H1 (cell line): ENCODE measurements around the gene SLC16A5. TPM values are rescaled to one million over a fixed set of nuclear protein-coding genes. Genes with fewer than 3 reads are reported as not detected.
A peak's percentile ranks its signal among the peaks of the same experiment; 100 is the strongest.
"Not testable (repeated sequence)": the region's sequence is repeated elsewhere in the genome, so short reads cannot be mapped to it uniquely, and the experiment has no call there.

Source experiments
- CTCF ChIA-PET: fragments of 300-600 bp; sonication (Branson Sonifier 250); formaldehyde crosslinking; loops from one replicate; lab custom pipeline; 2021; ENCODE audit not compliant: partially characterized antibody; lab: Charles Lee
- POLR2A ChIA-PET: fragments of 300-600 bp; sonication (Branson Sonifier 250); formaldehyde crosslinking; loops from one replicate; lab custom pipeline; 2021; ENCODE audit warnings: inconsistent platforms; ENCODE audit not compliant: partially characterized antibody; lab: Charles Lee
- DNase-seq, 2 experiments: peaks; one replicate each; pipeline versions ENCODE4 v3.0.0 to v3.0.0-alpha.2; 2010 to 2022; ENCODE audit warnings: low spot score in 2 of 2, low read depth in 1 of 2, mixed read lengths in 1 of 2
- FAIRE-seq: peaks from 2 replicates; lab custom pipeline; 2011; peaks lifted over from hg19 to GRCh38; lab: Jason Lieb, UNC
- H2AFZ ChIP-seq: 2 replicates; pipeline ENCODE4 v1.8.1; 2012; ENCODE audit warnings: low read length, inconsistent platforms
- H2AK5ac ChIP-seq: 2 replicates; pipeline ENCODE4 v1.6.1; 2013; ENCODE audit warnings: low read depth, low read length
- H2BK120ac ChIP-seq: replicated peaks from 2 replicates; pipeline ENCODE3; 2013; ENCODE audit warnings: low read depth, low read length, inconsistent platforms
- H2BK12ac ChIP-seq: 2 replicates; pipeline ENCODE4 v1.6.1; 2013; ENCODE audit warnings: low read depth, low read length
- H2BK15ac ChIP-seq: 2 replicates; pipeline ENCODE4 v1.6.1; 2013; ENCODE audit warnings: low read length
- H2BK20ac ChIP-seq: 2 replicates; pipeline ENCODE4 v1.6.1; 2013; ENCODE audit warnings: low read length
- H2BK5ac ChIP-seq: 2 replicates; pipeline ENCODE4 v1.6.1; 2013; ENCODE audit warnings: low read depth, low read length
- H3K14ac ChIP-seq: 2 replicates; pipeline ENCODE4 v1.6.1; 2013; ENCODE audit warnings: inconsistent platforms; ENCODE audit not compliant: insufficient read length
- H3K18ac ChIP-seq: 2 replicates; pipeline ENCODE4 v1.6.1; 2013; ENCODE audit warnings: low read length; ENCODE audit errors: extremely low read depth
- H3K23ac ChIP-seq: 2 replicates; pipeline ENCODE4 v1.6.1; 2013; ENCODE audit warnings: inconsistent platforms; ENCODE audit not compliant: insufficient read length
- H3K23me2 ChIP-seq: 2 replicates; pipeline ENCODE4 v1.6.1; 2013; ENCODE audit warnings: low read depth, low read length
- H3K27ac ChIP-seq: 2 replicates; pipeline ENCODE4 v1.6.1; 2011; ENCODE audit warnings: low read depth, low read length, inconsistent platforms
- H3K27me3 ChIP-seq, 4 experiments: replicated peaks in 1 of 4; 1 replicate in 1 of 4; 2 replicates in 3 of 4; pipeline versions ENCODE4 v1.6.1 to v1.8.1; 2011 to 2013; ENCODE audit warnings: low read length in 3 of 4, mild to moderate bottlenecking in 3 of 4, inconsistent platforms in 2 of 4, mixed read lengths in 2 of 4, moderate library complexity in 1 of 4; ENCODE audit not compliant: control insufficient read depth in 3 of 4, insufficient read depth in 3 of 4; ENCODE audit errors: extremely low read depth in 1 of 4
- H3K36me3 ChIP-seq, 4 experiments: 2 replicates each; pipeline versions ENCODE4 v1.6.1 to v1.8.1; 2011 to 2013; ENCODE audit warnings: mild to moderate bottlenecking in 4 of 4, low read length in 3 of 4, moderate library complexity in 2 of 4, control low read depth in 1 of 4, inconsistent platforms in 1 of 4; ENCODE audit not compliant: insufficient read depth in 4 of 4, control insufficient read depth in 2 of 4
- H3K4ac ChIP-seq: replicated peaks from 2 replicates; pipeline ENCODE3; 2013; ENCODE audit warnings: low read length, low read depth, mixed read lengths, inconsistent platforms; ENCODE audit not compliant: insufficient read length
- H3K4me1 ChIP-seq, 4 experiments: replicated peaks in 1 of 4; 1 replicate in 1 of 4; 2 replicates in 3 of 4; pipeline versions ENCODE4 v1.6.1 to v1.8.1; 2011 to 2013; ENCODE audit warnings: low read length in 3 of 4, inconsistent platforms in 2 of 4, mixed read lengths in 1 of 4; ENCODE audit not compliant: insufficient read depth in 4 of 4, control insufficient read depth in 3 of 4
- H3K4me2 ChIP-seq, 2 experiments: 2 replicates each; pipeline versions ENCODE4 v1.6.1 to v1.8.1; 2011 to 2013; ENCODE audit warnings: low read depth in 2 of 2, low read length in 2 of 2, control low read depth in 1 of 2, inconsistent platforms in 1 of 2, mild to moderate bottlenecking in 1 of 2; ENCODE audit not compliant: insufficient read depth in 1 of 2
- H3K4me3 ChIP-seq, 4 experiments: fragments of 200-600, 300-600 bp in 1 of 4; sonication (generic), shearing (Covaris generic), sonication (Bioruptor Twin) in 1 of 4; 2 replicates each; pipeline versions ENCODE4 v1.5.1 to v1.8.1; 2011 to 2016; ENCODE audit warnings: low read length in 4 of 4, low read depth in 3 of 4, control low read depth in 2 of 4, inconsistent platforms in 2 of 4, mild to moderate bottlenecking in 2 of 4, mixed read lengths in 1 of 4, moderate library complexity in 1 of 4; ENCODE audit not compliant: insufficient read depth in 2 of 4; ENCODE audit errors: extremely low read depth in 1 of 4
- H3K56ac ChIP-seq: replicated peaks from 2 replicates; pipeline ENCODE3; 2013; ENCODE audit warnings: low read depth, mild to moderate bottlenecking, mixed read lengths, low read length, inconsistent platforms; ENCODE audit not compliant: insufficient read length
- H3K79me1 ChIP-seq: 2 replicates; pipeline ENCODE4 v1.6.1; 2013; ENCODE audit warnings: low read depth, low read length, control low read depth
- H3K79me2 ChIP-seq, 2 experiments: 2 replicates each; pipeline versions ENCODE4 v1.6.1 to v1.8.1; 2012 to 2013; ENCODE audit warnings: low read length in 2 of 2, mild to moderate bottlenecking in 2 of 2, inconsistent platforms in 1 of 2; ENCODE audit not compliant: insufficient read depth in 2 of 2, control insufficient read depth in 1 of 2
- H3K9ac ChIP-seq, 4 experiments: replicated peaks in 1 of 4; 1 replicate in 1 of 4; 2 replicates in 3 of 4; pipeline versions ENCODE4 v1.6.1 to v1.8.1; 2011 to 2013; ENCODE audit warnings: low read depth in 3 of 4, low read length in 3 of 4, control low read depth in 2 of 4, mild to moderate bottlenecking in 2 of 4, moderate library complexity in 2 of 4, inconsistent platforms in 1 of 4; ENCODE audit errors: extremely low read depth in 1 of 4
- H3K9me3 ChIP-seq, 2 experiments: 2 replicates each; pipeline versions ENCODE4 v1.6.1 to v1.8.1; 2012 to 2013; ENCODE audit warnings: mild to moderate bottlenecking in 2 of 2, moderate library complexity in 2 of 2, control low read depth in 1 of 2, inconsistent platforms in 1 of 2, low read depth in 1 of 2, low read length in 1 of 2, mixed read lengths in 1 of 2; ENCODE audit not compliant: insufficient read depth in 2 of 2
- H4K20me1 ChIP-seq, 2 experiments: replicated peaks in 1 of 2; 2 replicates each; pipeline versions ENCODE3 to v1.8.1; 2011 to 2013; ENCODE audit warnings: inconsistent platforms in 2 of 2, low read length in 2 of 2, mild to moderate bottlenecking in 1 of 2; ENCODE audit not compliant: insufficient read depth in 2 of 2, control insufficient read depth in 1 of 2
- H4K5ac ChIP-seq: 2 replicates; pipeline ENCODE4 v1.6.1; 2013; ENCODE audit warnings: low read length, low read depth, mixed read lengths, inconsistent platforms; ENCODE audit not compliant: insufficient read length
- H4K8ac ChIP-seq: 2 replicates; pipeline ENCODE4 v1.8.0; 2013; ENCODE audit warnings: mild to moderate bottlenecking, moderate library complexity, low read length, inconsistent platforms; ENCODE audit not compliant: insufficient read depth; ENCODE audit errors: extremely low read depth
- H4K91ac ChIP-seq: replicated peaks from 2 replicates; pipeline ENCODE3; 2013; ENCODE audit warnings: low read length, mixed read lengths, inconsistent platforms; ENCODE audit not compliant: insufficient read length
- ASH2L ChIP-seq: fragments of 200-600, 300-600 bp; sonication (generic); IDR thresholded peaks from one replicate; pipeline ENCODE4 v1.7.1; 2017; ENCODE audit warnings: low read length
- WGBS, 2 experiments: shearing (Covaris generic) in 1 of 2; methylation state at CpG; one replicate each; pipeline versions ENCODE4 v1.1.6 to v1.1.7; 2013 to 2015; ENCODE audit warnings: low lambda C conversion rate in 2 of 2, mixed read lengths in 2 of 2, inconsistent platforms in 1 of 2, low coverage in 1 of 2, missing lambda C conversion rate in 1 of 2; ENCODE audit not compliant: insufficient replicate concordance in 2 of 2, insufficient coverage in 1 of 2, insufficient read length in 1 of 2; ENCODE audit errors: extremely low coverage in 1 of 2, missing lambda C conversion rate in 1 of 2; 5-methylcytosine and 5-hydroxymethylcytosine counted together
- polyA plus RNA-seq, 7 experiments: library from polyadenylated mRNA; depleted of rRNA in 3 of 7; stranded (reverse) in 5 of 7; unstranded in 2 of 7; fragments of >200 nt in 5 of 7; fragments of 200-250 nt in 2 of 7; gene quantifications; 1 replicate in 5 of 7; 2 replicates in 1 of 7; 4 replicates in 1 of 7; pipeline versions ENCODE4 v1.2.1 to v1.2.3, GENCODE V29; 2011 to 2013; ENCODE audit warnings: missing spikeins in 2 of 7, mixed read lengths in 2 of 7
- total RNA-seq: library from RNA; stranded (reverse); fragmentation: NEBNext Ultra II Directional; extraction: Animal tissue kit (Norgen Biotek cat#: 25700); gene quantifications from 2 replicates; pipeline ENCODE4 v1.2.1, GENCODE V29; 2021

SLC16A5 gene
- total and polyA plus RNA-seq, 2 of the 8 experiments (the other 6 are each of a cell fraction or from before 2014, with no cell fraction given) = 17.1 to 34.7 TPM

GRCh38 chr17:75132018-75133000, 44.6 kb downstream of the SLC16A5 start:
- FAIRE-seq = not testable (repeated sequence)

More at GRCh38 chr17:75132018-75133000, 44.6 kb downstream of the SLC16A5 start:
- not testable (repeated sequence) for H3K27me3 ChIP-seq, H3K23ac ChIP-seq, H2BK15ac ChIP-seq, H2BK5ac ChIP-seq, H2BK120ac ChIP-seq, H3K23me2 ChIP-seq, H3K9me3 ChIP-seq, H3K14ac ChIP-seq, DNase-seq, H3K18ac ChIP-seq, H2BK20ac ChIP-seq, H2BK12ac ChIP-seq, H2AK5ac ChIP-seq, H3K79me2 ChIP-seq, H3K4me1 ChIP-seq, H3K79me1 ChIP-seq
- Histone ChIP-seq H3K4me2 (peak overlapping the region; percentile 46 to 80), H3K4me3 (peak overlapping the region; percentile 69 to 95 (median 74)), H4K8ac (peak overlapping the region; percentile 86; the same call in 1 of the 2 replicates), H3K9ac (peak overlapping the region in 3 of 4 experiments; percentile 72 to 82 (median 77); a peak in 6 of 7 replicates), H3K27ac (peak overlapping the region; percentile 81; the same call in 1 of the 2 replicates), H2AFZ (peak overlapping the region; percentile 48; the same call in 1 of the 2 replicates), H4K91ac (peak overlapping the region; percentile 54), H4K20me1 (peaks cover 8 to 11% of the 10 kb centered on the region in 2 experiments), H3K4ac (peak overlapping the region; percentile 78), H3K56ac (peak overlapping the region; percentile 59), H4K5ac (peak overlapping the region; percentile 80), H3K36me3 (peaks cover 2 to 30% (median 15%) of the 10 kb centered on the region in 4 experiments)
- 89% methylated on average over 37 of the region's 40 CpGs; no CpG with 5 or more reads in 1 of the 2 experiments for WGBS, 2 experiments
- peak; percentile 12 for TF ChIP-seq ASH2L
- ChIA-PET POLR2A (interaction anchor here (0.6 to 13.9 kb wide), 24 partner anchors 8 to 203 kb away, joined by 3 to 134 read pairs (median 6); partner anchors contain the start of genes JPT1, NUP85, SLC16A5 and SUMO2), CTCF (interaction anchor here (1.0 to 12.9 kb wide), 22 partner anchors 7 to 139 kb away, joined by 3 to 239 read pairs (median 6); partner anchors contain the start of genes ARMC7 and MIF4GD)
